Neural cell (in vitro differentiated cells): ENCODE results near the gene ZMYND10. TPM values are rescaled to one million over a fixed set of nuclear protein-coding genes. Genes with fewer than 3 reads are reported as not detected.

ENCODE experiments used
- H2AFZ ChIP-seq: fragments of 200-600, 300-800 bp; sonication (generic), shearing (Covaris generic); 2 replicates; pipeline ENCODE4 v1.6.0; 2014; ENCODE audit warnings: low read depth, mild to moderate bottlenecking, antibody characterized with exemption, low read length, moderate library complexity
- H3F3A ChIP-seq: fragments of 200-600 bp; shearing (Covaris generic); 2 replicates; pipeline ENCODE4 v1.6.1; 2016; ENCODE audit warnings: mild to moderate bottlenecking, moderate library complexity, mixed read lengths, antibody characterized with exemption, low read length; ENCODE audit not compliant: insufficient read depth, poor library complexity, severe bottlenecking
- H3K27ac ChIP-seq: fragments of 200-600, 300-800 bp; sonication (generic), shearing (Covaris generic); 2 replicates; pipeline ENCODE4 v1.5.1; 2014; ENCODE audit warnings: mild to moderate bottlenecking, low read length, moderate library complexity
- H3K27me3 ChIP-seq: fragments of 300-800, 200-600 bp; sonication (generic), shearing (Covaris generic); 2 replicates; pipeline ENCODE4 v1.6.0; 2014; ENCODE audit warnings: mild to moderate bottlenecking, low read depth, low read length, moderate library complexity; ENCODE audit not compliant: insufficient read depth
- H3K36me3 ChIP-seq: fragments of 300-800, 200-600 bp; sonication (generic), shearing (Covaris generic); 2 replicates; pipeline ENCODE4 v1.5.1; 2014; ENCODE audit warnings: mild to moderate bottlenecking, antibody characterized with exemption, low read length, moderate library complexity; ENCODE audit not compliant: insufficient read depth
- H3K4me2 ChIP-seq: fragments of 300-800, 200-600 bp; sonication (generic), shearing (Covaris generic); 2 replicates; pipeline ENCODE4 v1.6.0; 2014; ENCODE audit warnings: mild to moderate bottlenecking, low read length
- H3K4me3 ChIP-seq: fragments of 300-800, 200-600 bp; sonication (generic), shearing (Covaris generic); 2 replicates; pipeline ENCODE4 v1.5.1; 2014; ENCODE audit warnings: mild to moderate bottlenecking, low read length, moderate library complexity
- H3K79me2 ChIP-seq: fragments of 200-600 bp; shearing (Covaris generic); replicated peaks from 2 replicates; pipeline ENCODE4 v1.6.0; 2014; ENCODE audit warnings: mild to moderate bottlenecking, low read length, moderate library complexity; ENCODE audit not compliant: insufficient read depth
- H3K9ac ChIP-seq: fragments of 300-800, 200-600 bp; sonication (generic), shearing (Covaris generic); 2 replicates; pipeline ENCODE4 v1.6.1; 2016; ENCODE audit warnings: mild to moderate bottlenecking, low read length, mixed read lengths
- H3K9me2 ChIP-seq: fragments of 200-600 bp; shearing (Covaris generic); 2 replicates; pipeline ENCODE4 v1.6.1; 2016; ENCODE audit warnings: mild to moderate bottlenecking, low read length, mixed read lengths; ENCODE audit not compliant: insufficient read depth
- H3K9me3 ChIP-seq: fragments of 200-600, 300-800 bp; sonication (generic), shearing (Covaris generic); 2 replicates; pipeline ENCODE4 v1.6.1; 2016; ENCODE audit warnings: mild to moderate bottlenecking, mixed run types, low read length, moderate library complexity, mixed read lengths
- H4K20me1 ChIP-seq: fragments of 200-600 bp; shearing (Covaris generic); 2 replicates; pipeline ENCODE4 v1.6.1; 2016; ENCODE audit warnings: mild to moderate bottlenecking, mixed run types; ENCODE audit not compliant: insufficient read depth
- CTCF ChIP-seq: fragments of 450-650 bp; IDR thresholded peaks from 2 replicates; pipeline ENCODE4 v1.5.1; 2014; ENCODE audit warnings: antibody characterized with exemption, mild to moderate bottlenecking, moderate library complexity; ENCODE audit not compliant: poor library complexity, severe bottlenecking
- EP300 ChIP-seq: fragments of 450-650 bp; conservative IDR thresholded peaks from 2 replicates; pipeline ENCODE4 v1.6.1; 2014; ENCODE audit warnings: antibody characterized with exemption, mild to moderate bottlenecking, moderate library complexity; ENCODE audit not compliant: poor library complexity, severe bottlenecking
- EZH2 ChIP-seq: fragments of 200-600, 300-800 bp; shearing (Covaris generic), sonication (generic); IDR thresholded peaks from 2 replicates; pipeline ENCODE4 v1.6.1; 2014; ENCODE audit warnings: antibody characterized with exemption, low read length, borderline replicate concordance, mild to moderate bottlenecking; ENCODE audit not compliant: insufficient read depth, poor library complexity, severe bottlenecking
- MXI1 ChIP-seq: fragments of 450-650 bp; conservative IDR thresholded peaks from 2 replicates; pipeline ENCODE4 v1.6.1; 2014; ENCODE audit warnings: antibody characterized with exemption, mild to moderate bottlenecking; ENCODE audit not compliant: poor library complexity, severe bottlenecking
- POLR2AphosphoS5 ChIP-seq: IDR thresholded peaks from 2 replicates; pipeline ENCODE4 v1.6.1; 2012
- RAD21 ChIP-seq: fragments of 450-650 bp; conservative IDR thresholded peaks from 2 replicates; pipeline ENCODE4 v1.6.1; 2014; ENCODE audit warnings: antibody characterized with exemption, mild to moderate bottlenecking, moderate library complexity
- REST ChIP-seq: IDR thresholded peaks from 2 replicates; pipeline ENCODE4 v1.6.1; 2012; ENCODE audit warnings: borderline replicate concordance
- SMC3 ChIP-seq: fragments of 450-650 bp; conservative IDR thresholded peaks from 2 replicates; pipeline ENCODE4 v1.6.1; 2014; ENCODE audit warnings: antibody characterized with exemption, mild to moderate bottlenecking, moderate library complexity; ENCODE audit not compliant: poor library complexity
- TAF1 ChIP-seq: IDR thresholded peaks from 2 replicates; pipeline ENCODE4 v1.6.1; 2012; ENCODE audit warnings: low read depth
- polyA plus RNA-seq: library from polyadenylated mRNA; depleted of rRNA; stranded (reverse); fragments of >200 nt; gene quantifications from 2 replicates; pipeline ENCODE4 v1.2.3, GENCODE V29; 2014

The ZMYND10 gene
- polyA plus RNA-seq, 1 donor from 2014 or later: 5.2 TPM

GRCh38 chr3:50300681-50301254, 44.8 kb downstream of the ZMYND10 start:
- no peaks in the 10 kb centered on the region for H3F3A ChIP-seq
- TF ChIP-seq MXI1 (no peak), EP300 (no peak), REST (no peak), SMC3 (no peak), CTCF (no peak), EZH2 (no peak), POLR2AphosphoS5 (no peak), RAD21 (no peak), TAF1 (no peak)
- H4K20me1 ChIP-seq: no peaks in the 10 kb centered on the region
- H2AFZ ChIP-seq: no peak overlapping the region
- no peaks in the 10 kb centered on the region for H3K79me2 ChIP-seq
- H3K9me3 ChIP-seq: no peaks in the 10 kb centered on the region
- H3K4me2 ChIP-seq: no peak overlapping the region
- H3K9ac ChIP-seq: peak overlapping the region; percentile 70
- no peaks in the 10 kb centered on the region for H3K9me2 ChIP-seq
- H3K4me3 ChIP-seq: peak overlapping the region; percentile 78
- H3K36me3 ChIP-seq: no peaks in the 10 kb centered on the region
- H3K27ac ChIP-seq: no peak overlapping the region
- H3K27me3 ChIP-seq: no peaks in the 10 kb centered on the region

- no peaks in the 10 kb centered on the region for H3K27me3 ChIP-seq
- TF ChIP-seq RAD21 (no peak), CTCF (no peak), MXI1 (no peak), EZH2 (no peak)
- no peaks in the 10 kb centered on the region for H4K20me1 ChIP-seq
- H3K9me3 ChIP-seq: no peaks in the 10 kb centered on the region
- H3F3A ChIP-seq: no peaks in the 10 kb centered on the region
- no peaks in the 10 kb centered on the region for H3K9me2 ChIP-seq
- H3K4me3 ChIP-seq: peak overlapping the region; percentile 78
- no peaks in the 10 kb centered on the region for H3K79me2 ChIP-seq
- H2AFZ ChIP-seq: peak overlapping the region; percentile 58
- peak overlapping the region; percentile 66 for H3K27ac ChIP-seq
- no peaks in the 10 kb centered on the region for H3K36me3 ChIP-seq
- H3K9ac ChIP-seq: peak overlapping the region; percentile 70
- H3K4me2 ChIP-seq: peak overlapping the region; percentile 69
Observed at GRCh38 chr3:50299929-50300680, 45.4 kb downstream of the ZMYND10 start.
